Gastroesophageal sphincter (tissue), 4 donors: ENCODE data around the gene CECR2. TPM values are rescaled to one million over a fixed set of nuclear protein-coding genes. Genes with fewer than 3 reads are reported as not detected.

Experiments
- ATAC-seq: fragments of 150-250 bp; one replicate; pipeline ENCODE4 v1.9.1; 2016; ENCODE audit warnings: mild to moderate bottlenecking, moderate library complexity
- H3K27ac ChIP-seq, 4 donors: fragments of 200-600 bp; sonication (generic) in 3 of 4; 1 replicate in 3 of 4; 2 replicates in 1 of 4; pipeline ENCODE4 v1.5.1; 2016 to 2019
- H3K27me3 ChIP-seq: fragments of 200-600 bp; sonication (generic); one replicate; pipeline ENCODE4 v1.5.1; 2019
- H3K36me3 ChIP-seq, 2 donors: fragments of 200-600 bp; sonication (generic); one replicate each; pipeline ENCODE4 v1.5.1; 2019; ENCODE audit warnings: control low read depth in 1 of 2
- H3K4me1 ChIP-seq, 3 donors: fragments of 200-600 bp; sonication (generic); 1 replicate in 2 of 3; 2 replicates in 1 of 3; pipeline ENCODE4 v1.5.1; 2016 to 2019; ENCODE audit warnings: control low read depth in 2 of 3
- H3K4me3 ChIP-seq, 2 donors: fragments of 200-600 bp; sonication (generic); one replicate each; pipeline ENCODE4 v1.5.1; 2019; ENCODE audit warnings: mild to moderate bottlenecking in 1 of 2, moderate library complexity in 1 of 2
- H3K9me3 ChIP-seq, 3 donors: fragments of 200-600 bp; sonication (generic); one replicate each; pipeline ENCODE4 v1.5.1; 2017 to 2019; ENCODE audit warnings: control low read depth in 2 of 3
- EP300 ChIP-seq: sonication (generic); formaldehyde crosslinking; IDR thresholded peaks from one replicate; pipeline ENCODE4 v1.6.1; 2017; ENCODE audit warnings: antibody characterized with exemption, mild to moderate bottlenecking
- POLR2A ChIP-seq, 2 donors: fragments of 450-650 bp; IDR thresholded peaks; one replicate each; pipeline ENCODE4 v1.6.1; 2017; ENCODE audit warnings: antibody characterized with exemption in 2 of 2, mild to moderate bottlenecking in 2 of 2, moderate library complexity in 1 of 2
- POLR2AphosphoS5 ChIP-seq: sonication (generic); formaldehyde crosslinking; IDR thresholded peaks from one replicate; pipeline ENCODE4 v1.6.1; 2017; ENCODE audit warnings: antibody characterized with exemption
- WGBS, 2 donors: methylation state at CpG; one replicate each; pipeline ENCODE4 v1.1.5; 2018; ENCODE audit warnings: low coverage in 1 of 2; 5-methylcytosine and 5-hydroxymethylcytosine counted together
- total RNA-seq, 4 donors: library from RNA; depleted of rRNA; stranded (reverse); fragments of >200 nt; gene quantifications; one replicate each; pipeline ENCODE4 v1.1.0, GENCODE V29; 2016
- TF ChIP-seq, protein P1 (sequence below), 4 experiments: fragments of 200-600 bp in 2 of 4; fragments of 450-650 bp in 2 of 4; sonication (generic) in 1 of 4; IDR thresholded peaks; one replicate each; pipeline ENCODE4 v1.5.1; 2017 to 2019; ENCODE audit warnings: antibody characterized with exemption in 4 of 4, mild to moderate bottlenecking in 2 of 4, moderate library complexity in 2 of 4

Gene CECR2
- total RNA-seq, 4 donors from 2014 or later = 0.72 to 1.7 (median 1.2) TPM

DNA sequence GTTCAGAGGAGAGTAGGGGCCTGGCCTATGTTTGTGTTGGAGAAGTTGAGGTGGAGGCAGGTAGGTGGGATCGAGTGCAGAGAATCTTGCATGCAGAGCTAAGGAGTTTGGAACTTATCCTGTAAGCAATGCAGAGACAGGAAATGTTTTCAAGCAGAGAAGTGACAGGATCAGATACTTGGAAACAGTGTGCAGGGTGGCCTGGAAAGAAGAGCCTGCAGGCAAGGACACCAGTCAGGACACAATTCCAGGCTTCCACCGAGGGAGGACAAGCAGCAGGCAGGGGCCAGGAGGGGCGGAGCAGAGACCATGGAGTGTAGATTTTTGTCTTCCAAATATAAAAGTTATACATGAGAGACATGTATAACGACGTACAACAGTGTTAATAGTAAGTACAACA, 26.9 kb upstream of the CECR2 start:
- H3K27ac ChIP-seq = no peak overlapping the region
- no peak for TF ChIP-seq EP300
- no peak for TF ChIP-seq POLR2A (IDR thresholded peaks at IDR 0.05)
- TF ChIP-seq, protein P1, sequence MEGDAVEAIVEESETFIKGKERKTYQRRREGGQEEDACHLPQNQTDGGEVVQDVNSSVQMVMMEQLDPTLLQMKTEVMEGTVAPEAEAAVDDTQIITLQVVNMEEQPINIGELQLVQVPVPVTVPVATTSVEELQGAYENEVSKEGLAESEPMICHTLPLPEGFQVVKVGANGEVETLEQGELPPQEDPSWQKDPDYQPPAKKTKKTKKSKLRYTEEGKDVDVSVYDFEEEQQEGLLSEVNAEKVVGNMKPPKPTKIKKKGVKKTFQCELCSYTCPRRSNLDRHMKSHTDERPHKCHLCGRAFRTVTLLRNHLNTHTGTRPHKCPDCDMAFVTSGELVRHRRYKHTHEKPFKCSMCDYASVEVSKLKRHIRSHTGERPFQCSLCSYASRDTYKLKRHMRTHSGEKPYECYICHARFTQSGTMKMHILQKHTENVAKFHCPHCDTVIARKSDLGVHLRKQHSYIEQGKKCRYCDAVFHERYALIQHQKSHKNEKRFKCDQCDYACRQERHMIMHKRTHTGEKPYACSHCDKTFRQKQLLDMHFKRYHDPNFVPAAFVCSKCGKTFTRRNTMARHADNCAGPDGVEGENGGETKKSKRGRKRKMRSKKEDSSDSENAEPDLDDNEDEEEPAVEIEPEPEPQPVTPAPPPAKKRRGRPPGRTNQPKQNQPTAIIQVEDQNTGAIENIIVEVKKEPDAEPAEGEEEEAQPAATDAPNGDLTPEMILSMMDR (IDR thresholded peaks at IDR 0.05) = no peak
- TF ChIP-seq POLR2AphosphoS5 = no peak
- H3K4me1 ChIP-seq = no peaks in the 10 kb centered on the region
- no peaks in the 10 kb centered on the region for H3K36me3 ChIP-seq
- WGBS, 2 donors = 50 to 57% methylated on average over 5 of the region's 5 CpGs
- peaks cover 35% of the 10 kb centered on the region for H3K27me3 ChIP-seq
- H3K9me3 ChIP-seq = no peaks in the 10 kb centered on the region
- H3K4me3 ChIP-seq = no peak overlapping the region
- no peak for ATAC-seq

DNA sequence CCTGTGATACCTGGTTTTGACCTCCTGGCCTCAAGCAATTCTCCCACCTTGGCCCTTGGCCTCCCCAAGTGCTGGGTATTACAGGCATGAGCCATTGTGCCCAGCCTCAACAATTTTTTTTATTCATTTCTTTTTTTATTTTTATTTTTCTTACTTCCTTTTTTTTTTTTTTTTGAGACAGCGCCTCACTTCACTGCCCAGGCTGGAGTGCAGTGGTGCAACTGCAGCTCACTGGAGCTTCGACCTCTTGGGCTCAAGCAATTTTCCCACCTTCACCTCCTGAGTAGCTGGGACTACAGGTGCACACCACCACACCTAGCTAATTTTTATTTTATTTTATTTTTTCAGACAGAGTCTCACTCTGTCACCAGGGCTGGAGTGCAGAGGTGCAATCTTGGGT, 25.5 kb upstream of the CECR2 start:
- Histone ChIP-seq H3K4me3 (no peak overlapping the region), H3K27me3 (peaks cover 33% of the 10 kb centered on the region), H3K4me1 (no peaks in the 10 kb centered on the region), H3K36me3 (no peaks in the 10 kb centered on the region), H3K27ac (no peak overlapping the region), H3K9me3 (no peaks in the 10 kb centered on the region)
- ATAC-seq = no peak
- 57% methylated on average over 1 of the region's 2 CpGs; no CpG with 5 or more reads in 1 of the 2 donors for WGBS, 2 donors
- TF ChIP-seq, protein P1 (IDR thresholded peaks at IDR 0.05) = no peak
- TF ChIP-seq EP300 (no peak), POLR2AphosphoS5 (no peak), POLR2A (IDR thresholded peaks at IDR 0.05) (no peak)

DNA sequence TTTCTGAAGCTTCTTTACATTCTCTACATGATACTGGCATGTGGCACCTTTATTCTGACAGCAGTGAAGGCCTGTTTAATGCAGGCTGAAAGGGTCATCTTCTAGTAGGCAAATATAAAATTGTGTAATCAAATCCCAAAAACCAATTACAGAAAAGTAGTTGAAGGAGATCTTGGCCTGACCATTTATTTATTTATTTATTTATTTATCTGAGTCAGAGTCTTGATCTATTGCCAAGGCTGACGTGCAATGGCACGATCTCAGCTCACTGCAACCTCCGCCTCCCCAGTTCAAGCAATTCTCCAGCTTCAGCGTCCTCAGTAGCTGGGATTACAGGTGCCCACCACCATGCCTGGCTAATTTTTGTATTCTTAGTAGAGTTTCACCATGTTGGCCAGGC, 22.7 kb upstream of the CECR2 start:
- Histone ChIP-seq H3K27ac (no peak overlapping the region), H3K36me3 (no peaks in the 10 kb centered on the region), H3K9me3 (no peaks in the 10 kb centered on the region), H3K27me3 (peaks cover 25% of the 10 kb centered on the region), H3K4me1 (no peaks in the 10 kb centered on the region), H3K4me3 (no peak overlapping the region)
- 76 to 81% methylated on average over 4 of the region's 4 CpGs for WGBS, 2 donors
- TF ChIP-seq, protein P1 (IDR thresholded peaks at IDR 0.05) = no peak
- TF ChIP-seq POLR2A (IDR thresholded peaks at IDR 0.05) = no peak
- ATAC-seq = no peak

DNA sequence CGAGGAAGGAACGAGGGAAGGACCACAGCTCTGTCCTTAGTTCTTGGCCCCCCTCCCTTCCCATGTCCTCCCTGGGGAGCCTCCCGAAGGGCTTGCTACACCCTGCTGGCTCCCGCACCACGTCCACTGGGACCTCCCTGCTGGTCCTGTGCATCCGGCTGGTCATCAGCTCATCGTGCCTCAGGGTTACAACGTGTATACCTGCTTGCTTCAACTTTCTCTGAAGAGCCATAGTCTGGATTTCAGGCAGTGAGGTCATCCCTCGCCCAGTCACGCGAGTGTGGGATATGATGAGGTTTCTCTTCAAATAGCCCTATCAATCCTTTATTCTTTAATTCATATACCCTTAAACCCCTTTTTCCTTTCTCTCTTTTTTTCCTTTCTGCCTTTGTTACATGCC, 21.5 kb upstream of the CECR2 start:
- Histone ChIP-seq H3K9me3 (no peaks in the 10 kb centered on the region), H3K27me3 (peaks cover 25% of the 10 kb centered on the region), H3K4me1 (no peaks in the 10 kb centered on the region), H3K36me3 (no peaks in the 10 kb centered on the region), H3K27ac (no peak overlapping the region), H3K4me3 (no peak overlapping the region)
- no peak for ATAC-seq
- 91 to 94% methylated on average over 3 to 10 of the region's 11 CpGs for WGBS, 2 donors
- TF ChIP-seq, protein P1 (IDR thresholded peaks at IDR 0.05) = no peak
- TF ChIP-seq POLR2A (IDR thresholded peaks at IDR 0.05) (no peak), EP300 (no peak), POLR2AphosphoS5 (no peak)

DNA sequence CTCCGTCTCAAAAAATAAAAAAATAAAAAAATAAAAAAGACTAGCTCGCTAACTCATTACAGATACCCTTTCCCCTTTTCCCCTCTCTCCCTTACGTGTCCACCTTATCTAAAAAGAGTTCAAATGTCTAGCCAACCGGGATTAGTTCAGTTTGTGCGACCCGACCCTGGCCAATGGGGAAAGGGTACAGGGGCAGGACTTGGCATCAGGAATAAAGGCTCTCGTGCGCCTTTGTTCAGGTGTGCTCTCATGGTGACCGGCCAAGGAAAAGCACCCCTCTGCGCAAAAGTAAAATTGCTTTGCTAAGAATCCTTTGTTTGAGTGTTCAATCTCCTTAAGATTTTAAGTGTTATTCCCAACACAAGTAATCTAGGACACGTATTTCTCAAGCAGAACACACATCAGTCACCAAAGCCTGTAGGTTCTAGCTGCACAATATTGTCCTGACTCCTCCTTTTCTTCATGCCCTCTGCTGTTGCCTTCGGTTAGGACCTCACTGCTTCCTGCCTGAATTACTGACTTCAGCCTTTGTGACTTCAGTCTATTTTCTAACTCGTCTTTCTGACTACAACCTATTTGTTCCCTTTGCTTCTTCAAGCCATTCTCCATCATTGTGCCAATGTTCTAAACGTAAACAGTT, 20.7 kb upstream of the CECR2 start:
- Histone ChIP-seq H3K36me3 (no peaks in the 10 kb centered on the region), H3K27me3 (peaks cover 25% of the 10 kb centered on the region), H3K4me3 (no peak overlapping the region), H3K27ac (no peak overlapping the region), H3K9me3 (no peaks in the 10 kb centered on the region), H3K4me1 (no peaks in the 10 kb centered on the region)
- TF ChIP-seq POLR2AphosphoS5 (no peak), POLR2A (IDR thresholded peaks at IDR 0.05) (no peak)
- TF ChIP-seq, protein P1 (IDR thresholded peaks at IDR 0.05) = no peak
- 66% methylated on average over 7 to 12 of the region's 14 CpGs for WGBS, 2 donors
- no peak for ATAC-seq
